Mammary epithelial cell (primary cell): ENCODE results near the gene NPAS3.

Experiments used
- CTCF ChIP-seq, 2 donors: IDR thresholded peaks in 1 of 2; conservative IDR thresholded peaks in 1 of 2; 2 replicates each; pipeline ENCODE4 v1.5.1; 2011 to 2012; ENCODE audit warnings: inconsistent platforms in 2 of 2, low read length in 2 of 2, mild to moderate bottlenecking in 2 of 2, control low read depth in 1 of 2, low read depth in 1 of 2; ENCODE audit not compliant: insufficient read depth in 1 of 2; ENCODE audit errors: extremely low read depth in 1 of 2
- EZH2 ChIP-seq: IDR thresholded peaks from 2 replicates; pipeline ENCODE4 v1.6.1; 2012; ENCODE audit warnings: low read length, inconsistent platforms, borderline replicate concordance

GRCh38 chr14:33294419-33294818 lies 355.7 kb downstream of the NPAS3 start:
- TF ChIP-seq CTCF (conservative IDR thresholded peaks at IDR 0.05 in 1 of 2, IDR thresholded peaks at IDR 0.05 in 1 of 2; ENCODE audit: extremely low read depth in 1 of 2, insufficient read depth in 1 of 2, low read depth in 1 of 2, low read length in 2 of 2) (no peak), EZH2 (no peak)
